ENCODE measurements around the gene MSRB3.

Gene MSRB3

GRCh38 chr12:65294641-65295262, 16.3 kb downstream of the MSRB3 start:
- H3K4me3 ChIP-seq (ENCODE audit: low read depth, low read length), result no peak overlapping the region
- H3K9me3 ChIP-seq (ENCODE audit: control insufficient read depth, insufficient read depth, low read length), result no peaks in the 10 kb centered on the region
- no peaks in the 10 kb centered on the region for H3K36me3 ChIP-seq (ENCODE audit: control insufficient read depth, insufficient read depth, low read length)
- H3K9ac ChIP-seq (ENCODE audit: low read depth, low read length), result no peak overlapping the region
- no peaks in the 10 kb centered on the region for H3K27me3 ChIP-seq (ENCODE audit: control insufficient read depth, insufficient read depth, low read length)
- H3K4me1 ChIP-seq (ENCODE audit: control insufficient read depth, insufficient read depth, low read length), result no peaks in the 10 kb centered on the region

GRCh38 chr12:65296508-65297265, 18.2 kb downstream of the MSRB3 start:
- H3K9me3 ChIP-seq (ENCODE audit: control insufficient read depth, insufficient read depth, low read length), result no peaks in the 10 kb centered on the region
- H3K27me3 ChIP-seq (ENCODE audit: control insufficient read depth, insufficient read depth, low read length), result no peaks in the 10 kb centered on the region
- H3K4me1 ChIP-seq (ENCODE audit: control insufficient read depth, insufficient read depth, low read length), result no peaks in the 10 kb centered on the region
- no peaks in the 10 kb centered on the region for H3K36me3 ChIP-seq (ENCODE audit: control insufficient read depth, insufficient read depth, low read length)
- H3K4me3 ChIP-seq (ENCODE audit: low read depth, low read length), result no peak overlapping the region
- H3K9ac ChIP-seq (ENCODE audit: low read depth, low read length), result no peak overlapping the region

- Histone ChIP-seq H3K9me3 (ENCODE audit: control insufficient read depth, insufficient read depth, low read length) (no peaks in the 10 kb centered on the region), H3K27me3 (ENCODE audit: control insufficient read depth, insufficient read depth, low read length) (no peaks in the 10 kb centered on the region), H3K4me1 (ENCODE audit: control insufficient read depth, insufficient read depth, low read length) (no peaks in the 10 kb centered on the region), H3K4me3 (ENCODE audit: low read depth, low read length) (no peak overlapping the region), H3K9ac (ENCODE audit: low read depth, low read length) (no peak overlapping the region), H3K36me3 (ENCODE audit: control insufficient read depth, insufficient read depth, low read length) (no peaks in the 10 kb centered on the region)
Measured at GRCh38 chr12:65300097-65300496, 21.6 kb downstream of the MSRB3 start.

- Histone ChIP-seq H3K36me3 (ENCODE audit: control insufficient read depth, insufficient read depth, low read length) (no peaks in the 10 kb centered on the region), H3K9me3 (ENCODE audit: control insufficient read depth, insufficient read depth, low read length) (no peaks in the 10 kb centered on the region), H3K4me3 (ENCODE audit: low read depth, low read length) (no peak overlapping the region), H3K27me3 (ENCODE audit: control insufficient read depth, insufficient read depth, low read length) (no peaks in the 10 kb centered on the region), H3K4me1 (ENCODE audit: control insufficient read depth, insufficient read depth, low read length) (no peaks in the 10 kb centered on the region), H3K9ac (ENCODE audit: low read depth, low read length) (no peak overlapping the region)
Measured at GRCh38 chr12:65300679-65301349, 22.3 kb downstream of the MSRB3 start.

- Histone ChIP-seq H3K27me3 (ENCODE audit: control insufficient read depth, insufficient read depth, low read length) (no peaks in the 10 kb centered on the region), H3K9ac (ENCODE audit: low read depth, low read length) (no peak overlapping the region), H3K36me3 (ENCODE audit: control insufficient read depth, insufficient read depth, low read length) (no peaks in the 10 kb centered on the region), H3K4me1 (ENCODE audit: control insufficient read depth, insufficient read depth, low read length) (no peaks in the 10 kb centered on the region), H3K4me3 (ENCODE audit: low read depth, low read length) (no peak overlapping the region), H3K9me3 (ENCODE audit: control insufficient read depth, insufficient read depth, low read length) (no peaks in the 10 kb centered on the region)
Measured at GRCh38 chr12:65302891-65303290, 24.4 kb downstream of the MSRB3 start.

GRCh38 chr12:65305346-65305950, 27.0 kb downstream of the MSRB3 start:
- H3K4me1 ChIP-seq (ENCODE audit: control insufficient read depth, insufficient read depth, low read length), result no peaks in the 10 kb centered on the region
- no peak overlapping the region for H3K4me3 ChIP-seq (ENCODE audit: low read depth, low read length)
- no peak overlapping the region for H3K9ac ChIP-seq (ENCODE audit: low read depth, low read length)
- no peaks in the 10 kb centered on the region for H3K27me3 ChIP-seq (ENCODE audit: control insufficient read depth, insufficient read depth, low read length)
- no peaks in the 10 kb centered on the region for H3K9me3 ChIP-seq (ENCODE audit: control insufficient read depth, insufficient read depth, low read length)
- H3K36me3 ChIP-seq (ENCODE audit: control insufficient read depth, insufficient read depth, low read length), result no peaks in the 10 kb centered on the region

- Histone ChIP-seq H3K36me3 (ENCODE audit: control insufficient read depth, insufficient read depth, low read length) (no peaks in the 10 kb centered on the region), H3K27me3 (ENCODE audit: control insufficient read depth, insufficient read depth, low read length) (no peaks in the 10 kb centered on the region), H3K4me3 (ENCODE audit: low read depth, low read length) (no peak overlapping the region), H3K9ac (ENCODE audit: low read depth, low read length) (no peak overlapping the region), H3K4me1 (ENCODE audit: control insufficient read depth, insufficient read depth, low read length) (no peaks in the 10 kb centered on the region), H3K9me3 (ENCODE audit: control insufficient read depth, insufficient read depth, low read length) (no peaks in the 10 kb centered on the region)
Measured at GRCh38 chr12:65306366-65307168, 28.1 kb downstream of the MSRB3 start.

- Histone ChIP-seq H3K9me3 (ENCODE audit: control insufficient read depth, insufficient read depth, low read length) (no peaks in the 10 kb centered on the region), H3K27me3 (ENCODE audit: control insufficient read depth, insufficient read depth, low read length) (no peaks in the 10 kb centered on the region), H3K9ac (ENCODE audit: low read depth, low read length) (no peak overlapping the region), H3K36me3 (ENCODE audit: control insufficient read depth, insufficient read depth, low read length) (no peaks in the 10 kb centered on the region), H3K4me3 (ENCODE audit: low read depth, low read length) (no peak overlapping the region), H3K4me1 (ENCODE audit: control insufficient read depth, insufficient read depth, low read length) (no peaks in the 10 kb centered on the region)
Measured at GRCh38 chr12:65307169-65307501, 28.7 kb downstream of the MSRB3 start.

GRCh38 chr12:65308006-65308405, 29.5 kb downstream of the MSRB3 start:
- Histone ChIP-seq H3K36me3 (ENCODE audit: control insufficient read depth, insufficient read depth, low read length) (no peaks in the 10 kb centered on the region), H3K4me3 (ENCODE audit: low read depth, low read length) (no peak overlapping the region), H3K9ac (ENCODE audit: low read depth, low read length) (no peak overlapping the region), H3K4me1 (ENCODE audit: control insufficient read depth, insufficient read depth, low read length) (no peaks in the 10 kb centered on the region), H3K9me3 (ENCODE audit: control insufficient read depth, insufficient read depth, low read length) (no peaks in the 10 kb centered on the region), H3K27me3 (ENCODE audit: control insufficient read depth, insufficient read depth, low read length) (no peaks in the 10 kb centered on the region)

GRCh38 chr12:65308601-65309071, 30.2 kb downstream of the MSRB3 start:
- Histone ChIP-seq H3K9ac (ENCODE audit: low read depth, low read length) (no peak overlapping the region), H3K36me3 (ENCODE audit: control insufficient read depth, insufficient read depth, low read length) (no peaks in the 10 kb centered on the region), H3K4me1 (ENCODE audit: control insufficient read depth, insufficient read depth, low read length) (no peaks in the 10 kb centered on the region), H3K4me3 (ENCODE audit: low read depth, low read length) (no peak overlapping the region), H3K27me3 (ENCODE audit: control insufficient read depth, insufficient read depth, low read length) (no peaks in the 10 kb centered on the region), H3K9me3 (ENCODE audit: control insufficient read depth, insufficient read depth, low read length) (no peaks in the 10 kb centered on the region)

- H3K4me1 ChIP-seq (ENCODE audit: control insufficient read depth, insufficient read depth, low read length), result no peaks in the 10 kb centered on the region
Measured at GRCh38 chr12:65311260-65311659, 32.8 kb downstream of the MSRB3 start.

More at GRCh38 chr12:65311260-65311659, 32.8 kb downstream of the MSRB3 start:
- Histone ChIP-seq H3K36me3 (ENCODE audit: control insufficient read depth, insufficient read depth, low read length) (no peaks in the 10 kb centered on the region), H3K9me3 (ENCODE audit: control insufficient read depth, insufficient read depth, low read length) (no peaks in the 10 kb centered on the region), H3K4me3 (ENCODE audit: low read depth, low read length) (no peak overlapping the region), H3K27me3 (ENCODE audit: control insufficient read depth, insufficient read depth, low read length) (no peaks in the 10 kb centered on the region), H3K9ac (ENCODE audit: low read depth, low read length) (no peak overlapping the region)
